NCI-H128 (cell line): ENCODE results near the gene RPS6KA3.
"Not testable (repeated sequence)": the region's sequence is repeated elsewhere in the genome, so short reads cannot be mapped to it uniquely, and the experiment has no call there.

ENCODE experiments used
- DNase-seq: peaks from one replicate; lab custom pipeline; 2025; ENCODE audit not compliant: unreplicated experiment; lab: John Stamatoyannopoulos, UW

The RPS6KA3 gene

DNA sequence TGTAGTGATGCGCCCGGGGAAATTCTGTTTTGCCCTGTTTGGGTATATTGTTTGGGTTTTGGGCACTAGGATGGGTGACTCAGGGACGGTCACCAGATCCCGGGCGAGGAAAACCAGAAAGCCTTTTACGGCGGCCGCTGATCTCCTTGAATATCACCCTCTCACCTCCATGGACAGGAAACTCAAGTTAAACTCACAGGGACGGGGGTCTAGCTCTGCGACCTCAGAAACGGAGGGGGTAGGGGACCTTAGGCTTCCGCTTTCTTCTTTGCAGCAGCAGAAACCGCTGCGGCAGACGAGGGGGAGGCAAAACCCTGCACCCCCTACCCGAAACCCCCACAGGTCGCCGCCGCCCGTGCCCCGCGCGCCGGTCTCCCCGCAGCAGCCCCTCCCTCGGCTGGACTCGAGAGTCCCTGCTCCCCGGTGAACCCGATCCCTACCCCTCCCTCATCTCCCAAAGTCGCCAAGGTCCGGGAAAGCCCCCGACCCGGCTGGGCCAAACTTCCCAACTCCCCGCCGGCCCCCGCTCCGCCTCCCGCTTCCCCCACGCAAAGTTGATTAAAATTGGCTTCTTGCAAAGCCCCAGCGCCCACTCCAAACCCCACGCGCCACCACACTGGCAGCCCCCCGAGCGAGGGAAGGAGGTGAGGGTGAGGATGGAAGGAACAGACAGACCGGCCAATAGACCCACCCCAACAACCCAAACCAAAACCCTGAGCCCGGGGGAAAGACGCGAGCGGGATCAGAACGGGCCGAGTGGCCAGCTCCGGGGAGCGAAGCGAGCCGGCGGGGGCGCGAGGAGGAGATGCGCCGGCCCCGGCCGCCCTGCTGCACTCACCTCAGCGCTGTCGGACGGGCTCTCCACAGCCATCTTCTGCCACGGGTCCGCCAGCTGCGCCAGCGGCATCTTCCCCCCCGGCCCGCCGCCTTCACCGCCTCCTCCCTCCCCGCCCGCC, 705 bp downstream of the RPS6KA3 start:
- DNase-seq, result no peak

DNA sequence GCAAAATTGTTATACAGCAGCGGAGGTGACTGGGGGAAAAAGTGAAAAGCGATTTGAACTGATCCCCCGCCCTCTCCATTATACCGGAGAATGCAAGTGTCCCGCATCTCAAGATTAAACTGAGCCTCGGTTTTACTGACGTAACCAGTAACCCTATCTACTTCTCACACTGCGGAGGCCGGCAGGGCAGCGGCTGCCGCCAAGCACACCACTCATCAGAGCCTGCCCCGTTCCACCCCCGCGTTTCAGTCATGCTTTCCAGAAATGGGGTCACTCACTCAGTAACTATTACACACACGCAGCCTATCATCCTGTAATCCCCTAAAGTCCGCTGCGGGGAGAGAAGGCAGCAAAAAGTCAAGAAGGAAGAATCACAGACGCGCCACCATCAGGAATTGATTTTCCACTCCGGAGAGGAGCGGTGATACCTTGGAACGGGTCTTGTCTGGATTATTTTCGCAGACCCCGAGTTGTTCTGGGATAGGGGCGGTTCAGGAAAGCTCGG, 1.4 kb downstream of the RPS6KA3 start:
- no peak for DNase-seq

DNA sequence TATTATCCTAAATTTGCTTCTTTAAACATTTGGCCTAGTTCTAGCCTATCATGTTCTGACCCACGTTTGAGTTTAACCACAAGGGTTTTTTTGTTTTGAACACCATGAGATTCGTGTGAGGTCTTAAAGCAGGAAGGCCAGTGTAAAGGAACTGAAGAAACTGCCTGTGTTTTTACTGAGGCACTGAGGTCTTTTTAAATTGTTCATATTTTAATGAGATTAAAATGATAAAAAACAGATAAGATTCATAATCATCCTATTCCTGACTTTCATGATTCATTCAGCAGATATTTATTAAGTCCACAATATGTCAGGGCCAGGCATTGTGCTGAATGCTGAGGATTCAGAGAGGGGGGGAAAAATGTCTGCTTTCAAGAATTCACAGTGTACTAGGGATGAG, 3.2 kb downstream of the RPS6KA3 start:
- no peak for DNase-seq

DNA sequence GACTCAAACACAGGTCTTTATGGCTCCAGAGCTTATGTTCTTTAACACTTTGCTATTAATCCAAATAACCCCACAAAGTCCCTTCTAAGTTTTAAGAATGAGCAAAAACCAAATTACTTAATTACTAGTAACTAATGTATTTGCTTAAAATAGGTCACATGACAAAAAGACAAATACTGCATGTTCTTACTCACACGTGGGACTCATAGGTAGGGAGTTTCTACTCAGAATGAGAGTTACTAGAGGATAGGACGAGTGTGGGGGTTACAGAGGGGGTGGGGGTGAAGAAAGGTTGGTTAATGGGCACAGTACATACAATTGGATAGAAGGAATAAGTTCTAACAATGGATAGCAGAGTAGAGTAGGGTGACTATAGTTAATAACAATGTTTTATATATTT, 5.8 kb downstream of the RPS6KA3 start:
- DNase-seq, result no peak

DNA sequence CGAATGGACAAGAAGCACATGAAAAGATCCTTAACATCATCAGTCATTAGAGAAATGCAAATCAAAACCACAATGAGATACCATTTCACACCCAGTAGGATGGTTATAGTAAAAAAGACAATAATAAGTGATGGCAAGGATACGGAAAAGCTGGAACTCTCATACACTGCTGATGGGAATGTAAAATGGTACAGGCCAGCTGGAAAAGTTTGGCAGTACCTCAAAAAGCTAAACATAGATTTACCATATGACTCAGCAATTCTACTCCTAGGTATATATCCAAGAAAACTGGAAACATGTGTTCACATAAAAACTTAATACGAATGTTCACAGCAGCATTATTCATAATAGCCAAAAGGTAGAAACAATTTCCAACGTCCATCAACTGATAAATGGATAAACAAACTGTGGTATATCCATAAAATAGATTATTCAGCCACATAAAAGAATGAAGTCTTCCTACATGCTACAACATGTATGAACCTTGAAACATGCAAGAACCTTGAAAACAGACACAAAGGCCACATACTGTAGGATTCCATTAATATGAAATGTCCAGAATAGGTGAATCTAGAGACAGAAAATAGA, 11.9 kb downstream of the RPS6KA3 start:
- DNase-seq, result no peak

DNA sequence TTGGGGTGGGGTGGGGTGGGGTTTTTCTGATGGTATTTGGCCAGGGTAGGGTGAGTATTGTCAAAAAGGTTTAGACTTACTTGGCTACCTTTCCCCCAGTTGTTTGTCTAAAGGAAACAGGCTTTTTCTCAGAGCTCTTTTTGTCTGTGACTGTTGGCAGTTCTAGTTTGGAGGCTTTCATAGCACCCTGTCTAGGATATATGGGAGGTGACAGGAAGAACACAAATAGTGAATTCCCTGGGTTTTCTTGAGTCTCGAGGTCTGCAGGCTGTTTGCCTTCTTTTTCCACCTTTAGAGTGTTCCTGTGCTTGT, 13.5 kb downstream of the RPS6KA3 start:
- DNase-seq, result no peak

DNA sequence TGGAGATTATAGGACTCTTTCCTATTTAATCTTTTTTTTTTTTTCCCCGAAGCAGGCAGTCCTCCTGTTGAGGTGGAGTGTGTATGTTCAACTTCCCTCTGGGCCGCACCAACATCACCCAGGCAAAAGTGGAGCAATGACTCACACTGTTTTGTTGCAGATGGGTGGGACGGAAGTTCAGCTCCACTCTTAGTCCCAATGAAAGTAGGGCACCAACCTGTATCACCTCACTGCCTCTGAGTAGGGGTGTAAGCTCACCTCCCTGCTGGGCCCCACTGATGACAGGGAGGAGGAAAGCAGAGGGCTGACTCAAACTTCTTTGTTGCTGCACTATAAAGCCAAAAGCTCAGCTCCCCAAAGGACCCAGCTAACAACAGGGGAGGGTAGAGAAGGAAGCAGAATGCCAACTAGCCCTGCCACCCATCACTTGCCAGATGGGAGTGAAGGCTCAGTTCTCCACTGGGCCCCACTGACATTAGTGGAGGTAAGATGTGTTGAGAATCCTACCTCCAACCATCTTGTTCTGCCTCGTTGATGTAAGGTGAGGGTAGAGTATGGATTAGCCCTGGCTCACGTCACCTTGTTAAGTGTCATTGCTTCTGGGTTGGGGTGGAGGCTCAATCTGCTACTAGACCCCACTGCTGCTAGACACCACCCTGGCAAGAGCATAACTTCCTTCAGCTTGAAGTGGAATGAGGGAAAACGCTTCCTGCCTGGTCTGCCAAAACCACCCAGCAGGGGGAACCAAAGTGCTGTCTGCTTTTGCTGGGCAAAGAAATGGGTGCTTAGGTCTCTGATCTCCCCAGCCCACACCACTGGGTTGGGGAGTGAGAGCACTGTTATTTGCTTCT, 14.1 kb downstream of the RPS6KA3 start:
- no peak for DNase-seq

DNA sequence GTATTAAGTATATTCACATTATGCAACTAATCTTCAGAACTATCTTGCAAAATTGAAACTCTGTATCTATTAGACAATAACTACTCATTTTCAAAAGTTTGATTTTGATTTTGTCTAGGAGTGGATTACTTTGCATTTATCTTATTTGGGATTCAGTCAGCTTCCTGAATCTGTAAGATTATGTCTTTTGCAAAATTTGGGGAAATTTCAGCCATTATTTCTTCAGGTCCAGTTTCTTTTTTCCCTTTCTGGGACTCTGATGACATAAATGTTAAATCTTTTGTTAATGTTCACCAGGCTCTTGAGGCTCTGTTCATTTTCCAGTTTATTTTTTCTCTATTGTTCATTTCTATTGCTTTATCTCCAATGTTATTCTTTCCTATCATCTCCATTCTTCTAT, 15.0 kb downstream of the RPS6KA3 start:
- DNase-seq, result no peak

DNA sequence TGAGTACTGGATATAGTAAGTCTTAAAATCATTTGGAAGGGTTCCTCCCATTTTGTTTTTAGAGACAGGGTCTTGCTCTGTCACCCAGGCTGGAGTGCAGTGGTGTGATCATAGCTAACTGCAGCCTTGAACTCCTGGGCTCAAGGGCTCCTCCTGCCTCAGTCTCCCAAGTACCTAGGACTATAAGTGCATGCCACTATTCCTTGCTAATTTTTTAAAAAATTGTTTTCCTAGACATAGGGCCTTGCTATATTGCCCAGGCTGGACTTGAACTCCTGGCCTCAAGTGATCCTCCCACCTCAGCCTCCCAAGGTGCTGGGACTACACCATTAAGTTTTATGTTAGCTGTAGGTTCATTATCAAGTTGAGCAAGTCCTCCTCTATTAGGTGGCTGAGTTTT, 16.6 kb downstream of the RPS6KA3 start:
- not testable (repeated sequence) for DNase-seq

DNA sequence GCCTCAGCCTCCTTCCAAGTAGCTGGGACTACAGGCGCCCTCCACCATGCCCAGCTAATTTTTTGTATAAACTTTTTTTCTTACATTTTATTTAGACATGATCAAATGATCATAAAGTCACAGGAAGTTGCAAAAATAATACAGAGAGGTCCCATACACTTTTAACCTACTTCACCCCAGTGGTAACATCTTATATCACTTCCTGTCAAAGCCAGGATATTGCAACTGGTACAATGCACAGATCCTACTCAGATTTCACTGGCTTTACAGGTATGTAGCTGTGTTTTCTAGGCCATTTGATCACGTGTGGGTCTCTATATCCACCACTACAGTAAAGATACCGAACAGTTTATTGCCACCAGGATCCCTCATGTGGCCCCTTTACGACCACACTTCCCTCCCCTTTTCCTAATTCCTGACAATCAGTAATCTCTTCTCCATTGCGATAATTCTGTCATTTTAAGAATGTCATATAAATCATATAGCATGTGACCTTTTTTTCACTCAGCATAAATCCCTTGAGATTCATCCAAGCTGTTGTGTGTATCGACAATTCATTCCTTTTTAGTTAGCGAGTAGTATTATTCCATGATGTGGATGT, 18.0 kb downstream of the RPS6KA3 start:
- no peak for DNase-seq

DNA sequence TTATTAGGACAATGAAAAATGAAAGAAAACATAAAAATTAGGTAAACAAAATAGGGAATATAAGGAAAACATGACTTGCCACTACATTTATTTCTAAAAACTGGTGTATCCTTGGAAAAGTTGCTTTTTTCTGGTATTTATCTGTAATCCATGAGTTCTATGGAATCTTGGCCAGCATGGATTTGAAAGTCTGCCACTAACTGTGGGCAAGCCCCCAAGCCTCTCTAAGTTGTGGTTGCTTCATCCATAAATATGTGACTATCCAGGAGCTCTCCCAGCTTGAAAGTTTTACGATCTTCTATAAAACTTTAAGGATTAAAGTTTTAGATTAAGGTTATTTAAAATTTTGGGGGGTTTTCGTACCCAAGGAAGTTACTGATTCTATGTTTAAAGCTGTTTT, 21.8 kb downstream of the RPS6KA3 start:
- DNase-seq, result no peak

DNA sequence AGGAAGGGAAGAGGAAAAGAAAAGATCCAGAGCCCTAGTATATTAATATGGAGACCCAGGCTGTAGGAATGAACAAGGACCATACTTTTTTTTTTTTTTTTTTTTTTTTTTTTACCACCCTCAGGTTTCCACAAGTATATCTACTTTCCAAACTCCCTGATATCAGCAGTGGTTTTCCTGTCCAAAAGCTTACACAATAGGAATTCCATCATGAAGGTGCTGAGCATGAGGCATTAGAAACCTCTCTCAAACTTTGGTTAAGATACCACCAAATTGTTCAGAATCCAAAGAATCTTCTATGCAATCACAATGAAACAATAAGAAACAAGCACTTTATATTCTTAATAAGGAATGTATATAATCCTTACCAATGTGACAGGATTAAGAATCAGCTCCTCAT, 26.5 kb downstream of the RPS6KA3 start:
- DNase-seq, result no peak

DNA sequence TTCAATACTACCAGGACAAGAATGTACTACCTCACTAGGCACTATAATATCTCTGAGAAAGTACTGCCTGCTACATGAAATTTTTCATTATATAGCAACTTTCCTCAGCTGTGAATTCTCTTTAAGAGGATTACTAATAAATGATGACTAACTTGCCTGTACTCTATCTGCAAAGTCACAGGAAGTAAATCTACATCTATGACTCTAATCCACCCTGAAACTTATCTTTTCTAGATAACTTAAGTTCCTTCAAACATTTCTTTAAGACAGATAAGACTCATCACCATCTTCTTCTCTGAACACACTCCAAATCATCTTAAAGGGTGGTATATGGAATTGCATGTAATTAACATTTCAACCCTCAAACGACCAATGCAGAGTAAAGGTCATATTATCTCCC, 28.8 kb downstream of the RPS6KA3 start:
- no peak for DNase-seq

DNA sequence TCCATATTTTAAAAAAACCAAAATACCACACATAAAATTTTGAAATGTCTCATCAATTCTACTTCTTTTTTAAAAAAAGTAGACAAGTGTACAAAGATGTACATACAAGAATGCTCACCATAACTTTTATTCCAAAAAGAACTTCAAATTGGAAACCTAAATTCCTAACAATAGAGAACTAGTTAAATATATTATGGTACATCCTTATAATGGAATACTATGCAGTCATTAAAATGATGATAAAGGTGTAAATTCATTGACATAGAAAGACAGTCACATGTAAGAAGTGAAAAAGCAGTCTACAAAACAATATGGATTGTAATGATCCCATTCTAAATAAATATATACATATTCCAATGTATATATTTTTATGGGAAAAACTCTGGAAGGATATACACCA, 31.0 kb downstream of the RPS6KA3 start:
- no peak for DNase-seq

DNA sequence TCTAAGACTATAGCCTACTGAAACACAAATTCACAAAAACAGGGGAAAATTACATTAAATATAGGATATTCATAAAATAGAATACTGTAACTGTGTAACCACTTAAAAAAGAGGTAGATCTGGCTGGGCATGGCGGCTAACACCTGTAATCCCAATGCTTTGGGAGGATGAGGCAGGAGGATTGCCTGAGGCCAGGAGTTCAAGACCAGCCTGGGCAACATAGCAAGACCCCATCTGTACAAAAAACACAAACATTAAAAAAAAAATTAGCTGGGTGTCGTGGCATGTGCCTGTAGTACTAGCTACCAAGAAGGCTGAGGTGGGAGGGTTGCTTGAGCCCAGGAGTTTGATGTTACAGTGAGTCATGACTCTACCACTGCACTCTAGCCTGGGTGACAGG, 33.4 kb downstream of the RPS6KA3 start:
- DNase-seq, result no peak

DNA sequence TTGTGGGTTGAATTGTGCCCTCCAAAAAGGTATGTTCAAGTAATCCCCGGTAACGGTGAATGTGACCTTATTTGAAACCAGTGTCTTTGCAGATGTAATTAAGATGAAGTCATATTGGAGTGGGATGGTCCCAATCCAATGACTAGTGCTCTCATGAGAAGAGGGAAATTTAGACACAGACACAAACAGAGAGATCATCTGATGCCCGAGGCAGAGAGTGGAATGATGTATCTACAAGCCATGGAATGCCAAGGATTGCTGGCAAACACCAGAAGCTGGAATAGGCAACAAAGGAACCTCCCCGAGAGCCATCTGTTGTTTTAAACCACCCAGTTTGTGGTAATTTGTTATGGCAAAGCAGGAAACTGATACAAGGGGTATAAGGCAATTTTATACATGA, 35.1 kb downstream of the RPS6KA3 start:
- no peak for DNase-seq

DNA sequence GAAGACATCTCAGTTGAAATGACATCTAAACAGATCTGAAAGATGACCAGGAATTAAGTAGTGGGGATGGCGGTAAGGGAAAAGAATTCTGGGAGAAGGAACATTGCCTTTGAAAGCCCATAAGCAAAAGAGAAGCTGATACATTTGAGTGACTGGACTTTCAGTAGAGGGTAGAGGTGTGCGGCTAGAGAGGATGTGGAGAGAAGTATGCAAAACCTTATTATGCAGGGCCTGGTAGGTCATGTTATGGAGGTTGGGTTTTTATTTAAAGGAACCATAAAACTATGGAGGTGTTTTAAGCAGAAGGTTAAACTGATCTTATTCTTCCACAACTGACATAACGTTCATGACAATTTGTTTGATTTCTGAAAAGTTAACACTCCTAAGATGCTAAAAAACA, 36.3 kb downstream of the RPS6KA3 start:
- DNase-seq, result no peak

DNA sequence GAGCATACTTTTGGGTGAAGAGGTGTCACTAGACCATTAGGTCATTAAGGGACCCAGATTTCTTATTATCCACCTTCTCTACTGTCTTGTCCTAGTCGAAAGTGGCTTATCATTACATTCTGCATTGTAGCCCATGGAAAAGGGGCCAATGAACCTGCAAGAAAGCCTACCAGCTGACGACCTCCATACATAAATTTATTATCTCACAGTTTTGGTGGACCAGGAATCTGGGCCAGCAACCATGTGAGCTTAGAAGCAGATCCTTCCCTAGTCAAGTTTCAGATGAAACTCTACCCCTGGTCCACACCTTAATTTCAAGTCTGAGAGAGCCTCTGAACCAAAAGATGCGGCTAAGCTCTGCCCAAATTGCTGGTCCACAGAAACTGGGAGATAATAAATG, 37.6 kb downstream of the RPS6KA3 start:
- no peak for DNase-seq

DNA sequence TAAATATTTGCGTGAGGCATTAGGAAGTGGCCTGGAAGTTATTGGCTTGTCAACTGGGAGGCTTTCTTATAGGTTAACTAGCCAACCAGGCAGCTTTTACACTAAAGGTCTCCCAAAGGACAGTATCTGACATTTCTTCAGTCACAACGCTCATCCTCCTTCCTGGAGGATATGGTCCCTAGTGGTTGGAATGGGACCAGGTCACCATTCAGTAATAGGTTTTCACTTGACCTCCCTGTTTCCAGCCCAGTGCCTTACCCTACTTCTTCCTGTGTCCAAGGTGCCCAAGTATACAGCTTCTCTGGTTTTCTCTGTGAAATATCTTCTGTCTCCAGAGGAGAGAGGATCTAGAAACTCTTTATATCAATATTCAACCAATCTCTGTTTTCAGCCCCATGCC, 38.5 kb downstream of the RPS6KA3 start:
- DNase-seq, result no peak

DNA sequence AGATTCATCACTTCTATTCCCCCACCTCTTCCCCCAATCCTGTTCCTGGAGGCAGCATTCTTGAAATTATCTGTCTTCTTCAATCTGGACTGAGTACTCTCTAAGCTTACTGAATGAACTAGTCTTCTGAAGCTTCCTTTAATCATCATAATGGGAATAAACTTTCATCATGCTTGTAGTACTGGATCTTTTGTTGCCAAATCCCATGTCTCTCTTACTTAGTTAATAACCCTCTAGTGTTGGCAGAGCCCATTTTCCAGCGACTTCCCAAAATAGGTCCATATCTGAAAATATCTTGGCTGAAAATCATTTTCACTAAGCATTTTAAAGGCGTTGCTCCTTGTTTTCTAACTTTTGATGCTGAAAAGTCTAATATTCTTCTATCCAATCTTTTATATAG, 39.6 kb downstream of the RPS6KA3 start:
- DNase-seq, result no peak

DNA sequence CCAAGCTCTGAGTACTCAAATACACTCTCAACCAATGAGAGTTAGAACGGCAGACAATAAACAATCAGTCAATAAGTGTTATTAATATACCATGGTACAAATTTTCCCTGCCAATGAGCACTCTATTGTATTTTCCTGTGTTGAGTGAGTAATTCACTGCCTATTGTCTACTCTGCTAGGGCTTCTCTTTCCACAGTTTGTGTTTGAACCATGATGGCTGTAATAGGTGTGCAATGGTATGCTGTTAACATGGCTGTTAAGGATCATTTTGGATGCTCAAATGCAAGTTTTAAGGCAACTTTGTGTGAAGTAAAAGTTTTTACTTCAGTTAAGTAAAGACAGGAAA, 41.2 kb downstream of the RPS6KA3 start:
- DNase-seq, result no peak
